Coronary artery (tissue), 2 donors: ENCODE measurements around the gene RUBCNL.

Experiments used
- DNase-seq: peaks from one replicate; pipeline ENCODE4 v3.0.0-alpha.2; 2017; ENCODE audit warnings: low spot score
- H3K27ac ChIP-seq, 2 donors: fragments of 200-600 bp; sonication (generic); one replicate each; pipeline ENCODE4 v1.5.1; 2016 to 2019
- H3K4me3 ChIP-seq: fragments of 200-600 bp; sonication (generic); 2 replicates; pipeline ENCODE4 v1.5.1; 2016; ENCODE audit warnings: mild to moderate bottlenecking, moderate library complexity
- TF ChIP-seq, protein P1 (sequence below): fragments of 200-600 bp; sonication (generic); IDR thresholded peaks from one replicate; pipeline ENCODE4 v1.5.1; 2019; ENCODE audit warnings: antibody characterized with exemption

The RUBCNL gene

DNA sequence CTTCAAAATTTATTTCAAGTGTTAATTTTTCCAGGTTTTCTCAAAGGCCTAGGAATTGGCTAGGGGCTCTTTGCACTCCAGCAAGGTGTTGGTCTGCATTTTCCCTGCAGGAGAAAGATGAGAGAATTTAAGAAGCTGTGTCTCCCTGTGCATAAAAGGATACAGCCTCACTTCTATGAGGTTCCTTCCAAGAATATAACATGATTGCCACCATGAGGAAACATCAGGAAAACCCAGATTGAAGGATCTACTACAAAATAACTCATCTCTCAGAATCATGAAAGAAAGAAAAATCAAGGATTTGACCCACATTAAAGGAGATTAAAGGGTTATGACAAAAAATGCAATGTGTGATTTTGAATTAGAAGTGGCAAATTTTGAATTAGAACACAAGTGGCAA lies 69.9 kb downstream of the RUBCNL start:
- no peak for DNase-seq
- Histone ChIP-seq H3K4me3 (no peak overlapping the region), H3K27ac (no peak overlapping the region)
- TF ChIP-seq, protein P1, sequence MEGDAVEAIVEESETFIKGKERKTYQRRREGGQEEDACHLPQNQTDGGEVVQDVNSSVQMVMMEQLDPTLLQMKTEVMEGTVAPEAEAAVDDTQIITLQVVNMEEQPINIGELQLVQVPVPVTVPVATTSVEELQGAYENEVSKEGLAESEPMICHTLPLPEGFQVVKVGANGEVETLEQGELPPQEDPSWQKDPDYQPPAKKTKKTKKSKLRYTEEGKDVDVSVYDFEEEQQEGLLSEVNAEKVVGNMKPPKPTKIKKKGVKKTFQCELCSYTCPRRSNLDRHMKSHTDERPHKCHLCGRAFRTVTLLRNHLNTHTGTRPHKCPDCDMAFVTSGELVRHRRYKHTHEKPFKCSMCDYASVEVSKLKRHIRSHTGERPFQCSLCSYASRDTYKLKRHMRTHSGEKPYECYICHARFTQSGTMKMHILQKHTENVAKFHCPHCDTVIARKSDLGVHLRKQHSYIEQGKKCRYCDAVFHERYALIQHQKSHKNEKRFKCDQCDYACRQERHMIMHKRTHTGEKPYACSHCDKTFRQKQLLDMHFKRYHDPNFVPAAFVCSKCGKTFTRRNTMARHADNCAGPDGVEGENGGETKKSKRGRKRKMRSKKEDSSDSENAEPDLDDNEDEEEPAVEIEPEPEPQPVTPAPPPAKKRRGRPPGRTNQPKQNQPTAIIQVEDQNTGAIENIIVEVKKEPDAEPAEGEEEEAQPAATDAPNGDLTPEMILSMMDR = no peak

DNA sequence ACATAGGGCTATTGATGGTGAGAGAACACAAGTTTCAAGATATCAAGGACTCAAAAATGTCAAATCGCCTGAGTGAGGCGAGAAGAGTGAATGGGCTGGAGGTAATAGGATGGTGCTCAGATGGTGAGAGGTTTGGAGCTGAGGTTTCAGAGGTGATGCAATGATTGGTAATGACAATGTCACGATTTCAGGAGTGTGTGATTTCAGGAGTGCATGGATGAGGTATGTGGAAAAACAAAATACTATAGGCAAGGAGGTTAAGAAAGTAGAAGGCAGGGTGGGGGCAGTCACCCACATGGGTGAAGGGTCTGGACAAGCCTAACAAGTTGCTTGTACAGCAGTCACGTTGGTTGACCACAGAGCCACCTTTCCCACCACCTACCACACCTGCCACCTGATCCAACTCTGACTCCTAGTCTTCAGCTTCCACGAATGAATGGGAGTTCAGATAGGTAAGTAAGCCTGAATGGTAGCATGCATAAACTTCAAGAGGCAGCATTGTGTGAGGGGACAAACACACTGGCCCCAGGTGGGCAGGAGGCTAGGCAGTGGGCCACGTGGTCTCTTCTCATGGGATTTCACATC lies 71.5 kb downstream of the RUBCNL start:
- no peak for DNase-seq
- H3K4me3 ChIP-seq = no peak overlapping the region
- H3K27ac ChIP-seq = no peak overlapping the region
- TF ChIP-seq, protein P1 = no peak

DNA sequence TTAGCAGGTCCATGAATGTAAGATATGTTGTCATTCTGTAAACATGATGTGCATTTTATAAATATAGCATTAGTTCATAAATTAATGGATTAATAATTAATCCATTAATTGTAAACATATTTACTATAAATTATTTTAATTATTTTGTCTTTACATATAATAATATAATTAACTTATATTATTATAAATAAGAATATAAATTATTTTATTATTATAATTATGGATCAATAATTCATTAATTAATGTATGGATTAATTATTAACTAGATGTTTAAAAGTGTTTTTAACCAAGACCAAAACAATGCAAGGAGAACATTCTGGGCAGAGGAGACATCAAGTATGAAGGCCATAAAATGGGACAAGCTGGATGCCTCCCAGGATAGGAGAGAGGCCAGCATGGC lies 72.0 kb downstream of the RUBCNL start:
- H3K4me3 ChIP-seq = no peak overlapping the region
- H3K27ac ChIP-seq = no peak overlapping the region
- TF ChIP-seq, protein P1 = no peak
- no peak for DNase-seq

DNA sequence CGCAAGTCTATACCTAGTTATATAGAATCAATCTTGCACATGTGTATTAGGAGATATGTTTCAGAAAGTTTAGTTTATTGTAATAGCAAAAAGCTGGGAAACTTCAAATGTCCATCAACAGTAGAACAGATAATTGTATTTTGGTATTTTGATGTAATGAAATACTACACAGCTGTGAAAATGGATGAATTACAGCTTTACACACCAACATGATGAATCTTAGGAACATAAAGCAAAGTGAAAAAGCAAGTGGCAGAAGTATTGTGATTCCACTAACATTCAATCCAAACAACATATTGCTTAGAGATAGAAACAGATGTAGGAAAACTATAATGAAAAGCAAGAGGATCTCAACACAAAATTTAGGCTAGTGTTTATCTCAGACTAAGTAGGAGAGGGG lies 72.5 kb downstream of the RUBCNL start:
- Histone ChIP-seq H3K4me3 (no peak overlapping the region), H3K27ac (no peak overlapping the region)
- DNase-seq = no peak
- TF ChIP-seq, protein P1 = no peak

DNA sequence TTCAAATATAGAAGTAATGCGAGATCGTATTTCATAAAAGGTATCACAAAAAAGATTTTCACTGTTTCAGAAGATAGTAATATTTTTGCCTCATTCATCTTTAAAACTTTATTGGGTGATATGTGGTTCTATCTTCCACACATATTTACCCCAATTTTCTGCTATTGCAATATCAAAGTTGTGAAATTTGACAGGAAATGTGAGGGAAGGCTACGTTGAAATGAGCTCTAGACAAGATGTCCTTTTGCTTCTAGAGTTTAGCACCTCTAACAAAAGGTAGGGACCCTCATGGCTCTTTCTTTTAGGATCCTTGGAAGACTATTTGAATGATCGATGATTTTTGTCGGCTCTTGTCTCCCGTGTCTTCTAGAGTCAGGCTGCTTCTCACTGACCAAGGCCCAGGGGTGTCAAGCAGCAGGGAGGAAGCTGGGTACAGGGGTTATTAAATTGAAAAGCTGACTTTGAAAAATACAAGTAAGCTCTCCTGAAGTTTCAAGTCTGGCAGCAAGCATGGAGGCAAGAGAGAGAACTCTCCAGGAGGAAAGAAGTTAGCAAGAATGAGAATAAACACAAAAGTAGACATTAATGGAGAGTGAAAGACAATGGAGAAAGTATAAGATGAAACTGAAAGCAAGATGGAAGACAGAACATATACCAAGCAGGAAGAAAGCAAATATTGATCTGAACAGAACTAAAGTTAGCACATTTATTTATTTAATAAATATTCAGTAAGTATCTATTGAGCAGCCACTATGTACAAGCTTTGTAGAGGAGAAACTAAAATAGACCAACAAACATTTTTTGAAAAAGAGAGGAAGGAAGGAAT lies 73.4 kb downstream of the RUBCNL start:
- no peak overlapping the region for H3K27ac ChIP-seq
- TF ChIP-seq, protein P1 = no peak
- DNase-seq = no peak

DNA sequence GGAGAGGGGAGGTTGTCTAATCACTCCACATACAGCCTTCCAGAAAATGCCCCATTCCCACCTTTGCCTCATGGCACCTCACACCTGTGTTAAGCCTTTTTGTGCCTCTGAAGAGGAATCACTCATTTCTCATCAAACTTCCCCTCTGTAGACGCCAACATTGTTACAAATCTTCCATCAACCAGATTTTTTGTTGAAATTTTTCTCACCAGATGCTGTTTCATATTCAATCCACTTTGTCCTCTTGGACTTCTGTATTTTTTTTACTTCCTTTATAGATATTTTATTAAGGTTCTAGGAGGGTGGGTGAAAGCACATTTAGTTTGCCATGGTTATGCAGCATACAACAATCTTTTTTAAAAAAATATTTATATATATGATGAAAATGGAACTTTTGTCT lies 74.0 kb downstream of the RUBCNL start:
- no peak overlapping the region for H3K4me3 ChIP-seq
- H3K27ac ChIP-seq = no peak overlapping the region
- TF ChIP-seq, protein P1 = no peak

More for the DNA sequence above, 73.4 kb downstream of the RUBCNL start:
- H3K4me3 ChIP-seq = no peak overlapping the region

DNA sequence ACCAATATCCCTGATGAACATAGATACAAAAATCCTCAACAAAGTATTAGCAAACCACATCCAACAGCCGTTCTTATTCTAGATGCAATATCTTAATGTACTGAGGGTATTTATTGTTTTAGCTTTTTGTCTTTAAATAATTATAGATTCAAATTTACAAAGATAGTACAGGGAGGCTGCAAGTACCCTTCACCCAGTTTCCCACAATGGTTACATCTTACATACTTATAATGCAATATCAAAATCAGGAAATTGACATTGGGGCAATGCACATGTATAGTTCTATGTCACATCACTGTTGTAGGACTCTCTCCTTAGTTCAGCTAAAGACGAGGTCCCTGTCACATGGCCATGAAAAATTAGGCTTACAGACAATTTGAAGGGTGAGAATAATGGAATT lies 75.8 kb downstream of the RUBCNL start:
- TF ChIP-seq, protein P1 = no peak
- DNase-seq = no peak
- Histone ChIP-seq H3K27ac (no peak overlapping the region), H3K4me3 (no peak overlapping the region)

More for the DNA sequence above, 74.0 kb downstream of the RUBCNL start:
- no peak for DNase-seq
